T-helper 1 cell treated with Interleukin-12 subunit alpha and Interleukin-12 subunit beta and Interleukin-4 antibody, amounts not matched to agents 30 ng/mL and 1 ng/mL, for 36 hours (primary cell): ENCODE data around the gene TRAPPC8. TPM values are rescaled to one million over a fixed set of nuclear protein-coding genes. Genes with fewer than 3 reads are reported as not detected.
"Not testable (repeated sequence)": the region's sequence is repeated elsewhere in the genome, so short reads cannot be mapped to it uniquely, and the experiment has no call there.

Experiments
- intact Hi-C: fragments of 100-400 bp; cut with micrococcal nuclease; formaldehyde crosslinking; loops from one replicate; pipeline ENCODE4 v1.15.1; 2024
- total RNA-seq: library from RNA; stranded (reverse); gene quantifications from 2 replicates; pipeline ENCODE4 v1.2.3, GENCODE V29; 2022

Gene TRAPPC8
- total RNA-seq, 1 donor from 2014 or later = 48.4 TPM

- intact Hi-C loops = not testable (repeated sequence)
These were observed 143.7 kb downstream of the TRAPPC8 start for GRCh38 chr18:31799257-31799656.

GRCh38 chr18:31798399-31798798 lies 144.5 kb downstream of the TRAPPC8 start:
- intact Hi-C loops = no loop called here

GRCh38 chr18:31795747-31796146 lies 147.2 kb downstream of the TRAPPC8 start:
- intact Hi-C loops = no loop called here

- intact Hi-C loops = no loop called here
These were observed 149.4 kb downstream of the TRAPPC8 start for GRCh38 chr18:31793531-31793930.

DNA sequence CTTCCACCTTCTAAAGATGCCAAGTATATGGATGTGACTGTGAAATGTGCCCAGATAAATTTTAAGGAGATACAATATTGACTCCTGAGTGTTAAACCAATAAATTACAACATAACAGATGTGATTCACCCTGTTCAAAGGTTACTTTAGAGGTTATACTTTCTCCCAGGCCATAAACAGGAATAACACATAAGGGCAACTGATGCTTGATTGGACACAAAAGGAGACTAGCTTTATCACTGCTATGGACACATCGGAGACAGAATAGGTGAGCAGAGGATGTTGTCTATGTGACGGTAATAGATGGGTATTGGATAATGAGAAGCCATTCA lies 150.4 kb downstream of the TRAPPC8 start:
- intact Hi-C loops = no loop called here

- intact Hi-C loops = no loop called here
These were observed 150.9 kb downstream of the TRAPPC8 start for GRCh38 chr18:31791817-31792579.

GRCh38 chr18:31789409-31789808 lies 153.5 kb downstream of the TRAPPC8 start:
- intact Hi-C loops = no loop called here

- intact Hi-C loops = no loop called here
These were observed 159.9 kb downstream of the TRAPPC8 start for GRCh38 chr18:31783059-31783458.

Other genes with a start within 250 kb of the TRAPPC8 start
- not detected in 2 replicates for gene SLC25A52, start 182.2 kb downstream of the TRAPPC8 start, total RNA-seq
- 40.3 and 41.4 TPM in 2 replicates for gene RNF125, start 75.7 kb upstream of the TRAPPC8 start, total RNA-seq
- gene RNF138, start 148.7 kb upstream of the TRAPPC8 start, total RNA-seq = 65.4 and 67.8 TPM in 2 replicates
- gene MEP1B, start 246.9 kb upstream of the TRAPPC8 start, total RNA-seq = 0.10 TPM in 1 of 2 replicates, not detected in the other